SK-N-SH (cell line): ENCODE data around the gene MAX.

Experiments
- CTCF ChIP-seq: fragments of 200-600 bp; sonication (generic); IDR thresholded peaks from 2 replicates; pipeline ENCODE4 v1.6.1; 2017; ENCODE audit warnings: antibody characterized with exemption, mild to moderate bottlenecking, moderate library complexity
- MXI1 ChIP-seq: IDR thresholded peaks from 2 replicates; pipeline ENCODE4 v1.6.1; 2012; ENCODE audit warnings: mild to moderate bottlenecking, low read depth, low read length, improper control_type of control experiment
- RCOR1 ChIP-seq: fragments of 150-350 bp; IDR thresholded peaks from 2 replicates; pipeline ENCODE4 v1.6.1; 2017; ENCODE audit warnings: antibody characterized with exemption, low read length

DNA sequence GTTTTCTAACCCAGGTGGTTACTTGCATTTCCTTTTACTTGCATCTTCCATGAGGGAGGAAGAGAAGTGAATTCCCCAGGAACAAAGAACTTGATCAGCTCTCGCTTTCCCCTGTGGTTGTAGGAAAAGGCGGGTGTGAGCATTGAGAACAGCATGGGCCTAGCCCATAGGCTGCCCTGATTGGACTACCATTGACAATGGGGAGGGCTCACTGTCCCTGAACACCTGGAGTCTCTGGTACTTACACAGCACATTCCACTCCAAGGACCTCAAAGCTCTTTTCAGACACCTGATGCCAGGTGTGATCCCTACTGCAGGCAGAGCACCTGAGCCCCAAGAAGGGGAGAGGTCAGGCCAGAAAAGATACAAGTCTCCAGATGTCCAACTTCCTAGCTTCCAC, 25.0 kb downstream of the MAX start:
- TF ChIP-seq CTCF (no peak), MXI1 (no peak), RCOR1 (no peak)
